GM23248 (cell line): ENCODE measurements around the gene IL17RC.

ENCODE experiments used
- EZH2 ChIP-seq: fragments of 200-600 bp; sonication (generic); IDR thresholded peaks from 2 replicates; pipeline ENCODE4 v1.6.1; 2018; ENCODE audit warnings: antibody characterized with exemption, mild to moderate bottlenecking; ENCODE audit not compliant: insufficient read depth, poor library complexity, severe bottlenecking
- EZH2phosphoT487 ChIP-seq: fragments of 200-600 bp; sonication (generic); IDR thresholded peaks from 2 replicates; pipeline ENCODE4 v1.6.1; 2018; ENCODE audit warnings: antibody characterized with exemption, moderate library complexity, mild to moderate bottlenecking, low read depth; ENCODE audit not compliant: insufficient read depth

DNA sequence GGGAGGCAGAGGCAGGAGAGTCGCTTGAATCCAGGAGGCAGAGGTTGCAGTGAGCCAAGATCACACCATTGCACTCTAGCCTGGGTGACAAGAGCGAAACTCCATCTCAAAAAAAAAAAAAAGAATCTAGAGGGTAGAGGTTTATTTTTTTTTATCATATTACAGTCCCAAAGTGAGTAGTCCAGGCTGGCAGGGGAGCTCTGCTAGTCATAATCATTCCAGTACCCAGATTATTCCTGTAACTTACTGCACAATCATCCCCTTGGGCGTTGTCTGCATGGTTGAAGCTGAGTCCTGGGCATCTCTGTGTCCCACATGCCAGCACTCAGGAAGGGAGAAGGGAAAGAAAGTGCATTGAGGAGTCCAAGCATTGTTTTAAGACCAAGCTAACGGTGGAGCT, 25.3 kb downstream of the IL17RC start:
- TF ChIP-seq EZH2 = no peak
- TF ChIP-seq EZH2phosphoT487 = no peak
